ENCODE data around the gene COL27A1. TPM values are rescaled to one million over a fixed set of nuclear protein-coding genes. Genes with fewer than 3 reads are reported as not detected.

The COL27A1 gene
- polyA plus RNA-seq, 1 of the 3 experiments (the other 2 are of a cell fraction) = 8.7 TPM

DNA sequence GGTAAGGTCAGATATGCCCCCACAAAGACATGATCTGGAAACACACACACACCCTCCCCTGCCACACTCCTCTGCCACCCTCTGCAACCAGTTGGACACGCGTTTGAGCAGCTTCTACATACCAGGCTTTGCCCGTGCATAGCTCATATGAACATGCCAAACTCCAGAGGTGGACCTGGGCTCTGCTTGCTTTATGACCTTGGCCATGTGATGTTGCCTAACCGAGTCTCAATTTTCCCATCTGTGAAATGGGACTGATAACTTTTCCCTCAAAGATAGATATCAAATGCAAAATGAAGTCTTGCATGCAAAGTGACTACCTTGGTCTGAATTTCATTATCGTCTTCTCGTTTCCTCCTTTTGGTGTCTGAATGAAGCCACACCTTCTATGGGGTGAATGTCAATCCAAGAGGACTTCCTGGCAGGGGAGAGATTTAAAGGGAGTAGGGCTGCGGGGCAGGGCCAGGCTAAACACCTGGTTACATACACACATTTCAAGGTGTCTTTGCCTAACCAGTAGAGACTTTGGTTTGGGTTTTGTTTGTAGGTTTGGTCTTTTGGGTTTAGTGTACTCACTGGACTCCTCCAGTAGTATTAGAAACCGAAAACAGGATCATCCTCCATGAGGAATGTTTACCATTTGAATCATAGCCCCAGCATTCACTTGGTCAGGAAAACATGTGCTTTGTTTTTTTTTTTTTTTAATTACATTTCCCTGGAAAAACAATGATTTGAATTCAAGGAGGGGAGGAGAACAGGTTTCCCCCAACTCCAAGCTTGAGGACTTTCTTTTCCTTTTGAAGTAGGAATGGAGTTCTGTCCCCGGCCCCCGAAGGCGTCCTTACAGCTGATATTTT, 63.2 kb downstream of the COL27A1 start:
- Histone ChIP-seq H3K4me1 (ENCODE audit: control insufficient read depth in 1 of 2, insufficient read depth in 2 of 2, low read depth in 1 of 2, low read length in 1 of 2) (peaks cover 6 to 22% of the 10 kb centered on the region in 2 experiments; a peak in 3 of 4 replicates), H3F3A (replicated peaks; ENCODE audit: insufficient read depth) (peaks cover 9% of the 10 kb centered on the region), H3K79me2 (ENCODE audit: insufficient read depth) (no peaks in the 10 kb centered on the region), H3K9me3 (no peaks in the 10 kb centered on the region), H3K36me3 (replicated peaks in 1 of 2; ENCODE audit: control insufficient read depth in 1 of 2, insufficient read depth in 2 of 2, low read length in 1 of 2) (no peaks in the 10 kb centered on the region), H3K4me3 (ENCODE audit: low read depth in 2 of 2, low read length in 1 of 2) (no peak overlapping the region; a peak in 1 of 4 replicates), H3K4me2 (no peak overlapping the region), H3K27me3 (ENCODE audit: insufficient read depth) (no peaks in the 10 kb centered on the region), H2AFZ (ENCODE audit: low read depth) (no peak overlapping the region), H3K27ac (ENCODE audit: low read depth in 2 of 2, low read length in 1 of 2) (no peak overlapping the region), H3K9ac (no peak overlapping the region), H3K9me2 (no peaks in the 10 kb centered on the region), H4K20me1 (ENCODE audit: insufficient read depth) (no peaks in the 10 kb centered on the region)
- WGBS (ENCODE audit: low lambda C conversion rate) = 96% methylated on average over 11 of the region's 11 CpGs
- no peak for DNase-seq
- CTCF ChIA-PET = interaction anchor here (1.5 to 2.4 kb wide), 4 partner anchors 11 to 110 kb away, joined by 5 to 7 read pairs (median 6); partner anchors contain the start of gene COL27A1
- TF ChIP-seq GABPA (IDR thresholded peaks at IDR 0.05; ENCODE audit: low read depth) = no peak
- TF ChIP-seq TCF12 (IDR thresholded peaks at IDR 0.05) = no peak
- TF ChIP-seq SMC3 (IDR thresholded peaks at IDR 0.05; ENCODE audit: low read depth, low read length) = no peak
- TF ChIP-seq POLR2AphosphoS5 (IDR thresholded peaks at IDR 0.05; ENCODE audit: low read depth, low read length) = no peak
- no peak for TF ChIP-seq TAF1 (IDR thresholded peaks at IDR 0.05; ENCODE audit: borderline replicate concordance, low read depth, low read length)
- no peak for TF ChIP-seq FOSL2 (IDR thresholded peaks at IDR 0.05; ENCODE audit: borderline replicate concordance, low read depth)
- no peak for TF ChIP-seq CTCF (IDR thresholded peaks at IDR 0.05)
- TF ChIP-seq RAD21 (IDR thresholded peaks at IDR 0.05; ENCODE audit: low read length) = no peak
- no peak for TF ChIP-seq REST (IDR thresholded peaks at IDR 0.05; ENCODE audit: low read depth, low read length)
- no peak for TF ChIP-seq RCOR1 (IDR thresholded peaks at IDR 0.05; ENCODE audit: low read length)
- TF ChIP-seq, protein P1, sequence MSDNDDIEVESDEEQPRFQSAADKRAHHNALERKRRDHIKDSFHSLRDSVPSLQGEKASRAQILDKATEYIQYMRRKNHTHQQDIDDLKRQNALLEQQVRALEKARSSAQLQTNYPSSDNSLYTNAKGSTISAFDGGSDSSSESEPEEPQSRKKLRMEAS (IDR thresholded peaks at IDR 0.05; ENCODE audit: low read depth) = no peak
- TF ChIP-seq NRF1 (IDR thresholded peaks at IDR 0.05; ENCODE audit: low read depth, low read length) = no peak
- TF ChIP-seq, protein P2, sequence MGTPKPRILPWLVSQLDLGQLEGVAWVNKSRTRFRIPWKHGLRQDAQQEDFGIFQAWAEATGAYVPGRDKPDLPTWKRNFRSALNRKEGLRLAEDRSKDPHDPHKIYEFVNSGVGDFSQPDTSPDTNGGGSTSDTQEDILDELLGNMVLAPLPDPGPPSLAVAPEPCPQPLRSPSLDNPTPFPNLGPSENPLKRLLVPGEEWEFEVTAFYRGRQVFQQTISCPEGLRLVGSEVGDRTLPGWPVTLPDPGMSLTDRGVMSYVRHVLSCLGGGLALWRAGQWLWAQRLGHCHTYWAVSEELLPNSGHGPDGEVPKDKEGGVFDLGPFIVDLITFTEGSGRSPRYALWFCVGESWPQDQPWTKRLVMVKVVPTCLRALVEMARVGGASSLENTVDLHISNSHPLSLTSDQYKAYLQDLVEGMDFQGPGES (IDR thresholded peaks at IDR 0.05; ENCODE audit: low read depth, low read length) = no peak
- no peak for TF ChIP-seq YY1 (IDR thresholded peaks at IDR 0.05; ENCODE audit: low read depth)
- POLR2A ChIA-PET = interaction anchor here (0.7 kb wide), 1 partner anchor 43 kb away, joined by 3 read pairs; no protein-coding TSS in a partner anchor
